Lung (tissue), 12 donors: Measurements from ENCODE around the gene CREB5. TPM values are rescaled to one million over a fixed set of nuclear protein-coding genes. Genes with fewer than 3 reads are reported as not detected.

Experiments
- ATAC-seq: fragments of 200-7000 bp; cut with Tn5 transposase; one replicate; pipeline ENCODE4 v1.9.1; 2020; ENCODE audit warnings: moderate number of reproducible peaks; ENCODE audit not compliant: insufficient read depth, low FRiP score
- DNase-seq, 3 donors: peaks; one replicate each; pipeline ENCODE4 v3.0.0-alpha.2; 2013 to 2017
- H3K27ac ChIP-seq, 2 donors: one replicate each; pipeline ENCODE4 v1.5.1; 2013; ENCODE audit warnings: mild to moderate bottlenecking in 2 of 2, moderate library complexity in 2 of 2, control low read depth in 1 of 2, inconsistent platforms in 1 of 2, low read depth in 1 of 2, low read length in 1 of 2
- H3K27me3 ChIP-seq, 3 donors: one replicate each; pipeline ENCODE4 v1.5.1; 2013; ENCODE audit warnings: low read length in 2 of 3; ENCODE audit not compliant: control insufficient read depth in 3 of 3, insufficient read depth in 3 of 3
- H3K36me3 ChIP-seq, 4 donors: one replicate each; pipeline ENCODE4 v1.5.1; 2013; ENCODE audit warnings: low read length in 4 of 4, mild to moderate bottlenecking in 1 of 4, moderate library complexity in 1 of 4; ENCODE audit not compliant: control insufficient read depth in 4 of 4, insufficient read depth in 4 of 4
- H3K4me1 ChIP-seq, 5 donors: one replicate each; pipeline ENCODE4 v1.5.1; 2013; ENCODE audit warnings: low read length in 5 of 5, mild to moderate bottlenecking in 2 of 5, moderate library complexity in 1 of 5; ENCODE audit not compliant: control insufficient read depth in 5 of 5, insufficient read depth in 5 of 5
- H3K4me3 ChIP-seq: one replicate; pipeline ENCODE4 v1.5.1; 2013; ENCODE audit warnings: mild to moderate bottlenecking, control low read depth, moderate library complexity
- H3K9ac ChIP-seq, 2 donors: one replicate each; pipeline ENCODE4 v1.5.1; 2013; ENCODE audit warnings: low read length in 2 of 2, control low read depth in 1 of 2; ENCODE audit not compliant: insufficient read depth in 1 of 2
- H3K9me3 ChIP-seq, 4 donors: one replicate each; pipeline ENCODE4 v1.5.1; 2013; ENCODE audit warnings: low read length in 3 of 4, mild to moderate bottlenecking in 1 of 4, moderate library complexity in 1 of 4; ENCODE audit not compliant: control insufficient read depth in 4 of 4, insufficient read depth in 3 of 4
- CTCF ChIP-seq: IDR thresholded peaks from 2 replicates; pipeline ENCODE4 v1.5.1; 2012; ENCODE audit warnings: mild to moderate bottlenecking; ENCODE audit errors: control extremely low read depth, extremely low read depth
- WGBS, 2 donors: extraction: QIAGEN DNeasy Blood & Tissue Kit; methylation state at CpG; one replicate each; pipeline ENCODE4 v1.1.7; 2013; 5-methylcytosine and 5-hydroxymethylcytosine counted together
- polyA plus RNA-seq, 2 donors: library from polyadenylated mRNA; stranded (reverse); fragments of 200-250 nt; gene quantifications; one replicate each; pipeline ENCODE4 v1.2.1, GENCODE V29; 2013
- total RNA-seq, 2 donors: library from RNA; depleted of rRNA in 1 of 2; stranded (reverse); fragments of >200 nt in 1 of 2; gene quantifications; one replicate each; pipeline ENCODE4 v1.2.1, GENCODE V29; 2014 to 2021
- donor health status: control.
- donor health status: control.
- donor health status: Bipolar disorder and iron deficiency.
- donor health status: healthy.
- donor health status: DM: yes; HTN: yes; CAD: no.

CREB5 gene
- total and polyA plus RNA-seq, 4 donors, result 2.7 to 23.1 (median 9.6) TPM

DNA sequence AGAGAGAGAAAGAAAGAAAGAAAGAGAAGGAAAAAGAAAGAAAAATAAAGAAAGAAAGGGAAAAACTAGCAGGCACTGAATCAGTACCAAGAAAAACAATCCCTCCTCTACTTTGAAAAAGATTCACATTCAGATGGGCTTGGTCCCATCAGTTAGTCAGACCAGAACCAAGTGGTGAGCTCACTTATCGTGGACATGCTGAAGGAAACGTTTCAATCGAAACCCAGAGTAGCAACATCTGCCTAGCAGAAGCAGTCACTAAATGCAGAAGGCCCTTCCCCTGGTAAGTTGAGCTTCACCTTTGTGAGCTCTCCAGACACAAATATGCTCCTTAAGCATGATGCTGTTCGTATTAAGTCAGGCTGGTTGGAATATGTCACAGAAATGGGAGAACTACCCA is 378.1 kb downstream of the CREB5 start:
- DNase-seq, result no peak
- 88 to 97% methylated on average over 4 of the region's 4 CpGs for WGBS, 2 donors
- TF ChIP-seq CTCF, result no peak
- Histone ChIP-seq H3K4me3 (no peak overlapping the region), H3K36me3 (peaks cover 0 to 5% (median 0%) of the 10 kb centered on the region in 4 donors), H3K27me3 (no peaks in the 10 kb centered on the region), H3K27ac (no peak overlapping the region), H3K9ac (no peak overlapping the region), H3K9me3 (peaks cover 0 to 1% (median 0%) of the 10 kb centered on the region in 4 donors), H3K4me1 (peaks cover 0 to 5% (median 4%) of the 10 kb centered on the region in 5 donors)
- ATAC-seq, result no peak

DNA sequence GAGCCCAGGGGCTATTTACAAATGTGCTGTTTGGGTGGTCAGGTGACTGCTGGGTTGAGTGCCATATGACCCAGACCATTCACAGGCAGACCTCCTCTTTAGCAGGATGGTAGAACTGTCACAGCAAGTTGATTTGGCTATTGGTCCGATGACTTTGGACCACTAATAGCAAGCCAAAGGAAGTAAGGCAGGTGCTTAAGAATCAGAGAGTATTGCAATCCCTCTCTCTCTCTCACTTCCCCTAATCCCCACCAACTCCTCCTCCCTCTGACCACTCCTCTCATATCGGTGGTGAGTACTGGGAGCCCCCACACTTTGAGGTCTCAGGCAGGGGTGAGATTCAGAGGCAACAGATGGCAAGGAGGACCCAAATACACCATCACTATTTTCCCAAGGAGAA is 380.5 kb downstream of the CREB5 start:
- no peak for DNase-seq
- H3K36me3 ChIP-seq, result peaks cover 0 to 5% (median 0%) of the 10 kb centered on the region in 4 donors
- H3K9me3 ChIP-seq, result peaks cover 0 to 1% (median 0%) of the 10 kb centered on the region in 4 donors
- H3K9ac ChIP-seq, result no peak overlapping the region
- no peak overlapping the region for H3K4me3 ChIP-seq
- no peak overlapping the region for H3K27ac ChIP-seq
- ATAC-seq, result no peak
- no peak for TF ChIP-seq CTCF
- H3K4me1 ChIP-seq, result no peaks in the 10 kb centered on the region
- H3K27me3 ChIP-seq, result no peaks in the 10 kb centered on the region
- WGBS, 2 donors, result 71 to 77% methylated on average over 2 of the region's 2 CpGs

- no peak overlapping the region for H3K27ac ChIP-seq
- peaks cover 0 to 5% (median 0%) of the 10 kb centered on the region in 4 donors for H3K36me3 ChIP-seq
- ATAC-seq (no peak), DNase-seq (peak in 1 of 3 donors; percentile 51)
- no peaks in the 10 kb centered on the region for H3K27me3 ChIP-seq
- TF ChIP-seq CTCF, result no peak
- H3K4me3 ChIP-seq, result no peak overlapping the region
- 84 to 90% methylated on average over 9 of the region's 9 CpGs for WGBS, 2 donors
- no peak overlapping the region for H3K9ac ChIP-seq
- peaks cover 0 to 1% (median 0%) of the 10 kb centered on the region in 4 donors for H3K9me3 ChIP-seq
- H3K4me1 ChIP-seq, result no peaks in the 10 kb centered on the region
Measured at GRCh38 chr7:28793381-28794085, 381.2 kb downstream of the CREB5 start.
